ENCODE measurements around the gene SH3BP4.
"Not testable (repeated sequence)": the region's sequence is repeated elsewhere in the genome, so short reads cannot be mapped to it uniquely, and the experiment has no call there.

DNA sequence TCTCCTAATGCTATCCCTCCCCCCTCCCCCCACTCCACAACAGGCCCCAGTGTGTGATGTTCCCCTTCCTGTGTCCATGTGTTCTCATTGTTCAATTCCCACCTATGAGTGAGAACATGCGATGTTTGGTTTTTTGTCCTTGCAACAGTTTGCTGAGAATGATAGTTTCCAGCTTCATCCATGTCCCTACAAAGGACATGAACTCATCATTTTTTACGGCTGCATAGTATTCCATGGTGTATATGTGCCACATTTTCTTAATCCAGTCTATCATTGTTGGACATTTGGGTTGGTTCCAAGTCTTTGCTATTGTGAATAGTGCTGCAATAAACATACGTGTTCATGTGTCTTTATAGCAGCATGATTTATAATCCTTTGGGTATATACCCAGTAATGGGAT lies 105.8 kb downstream of the SH3BP4 start:
- TF ChIP-seq, protein P1, sequence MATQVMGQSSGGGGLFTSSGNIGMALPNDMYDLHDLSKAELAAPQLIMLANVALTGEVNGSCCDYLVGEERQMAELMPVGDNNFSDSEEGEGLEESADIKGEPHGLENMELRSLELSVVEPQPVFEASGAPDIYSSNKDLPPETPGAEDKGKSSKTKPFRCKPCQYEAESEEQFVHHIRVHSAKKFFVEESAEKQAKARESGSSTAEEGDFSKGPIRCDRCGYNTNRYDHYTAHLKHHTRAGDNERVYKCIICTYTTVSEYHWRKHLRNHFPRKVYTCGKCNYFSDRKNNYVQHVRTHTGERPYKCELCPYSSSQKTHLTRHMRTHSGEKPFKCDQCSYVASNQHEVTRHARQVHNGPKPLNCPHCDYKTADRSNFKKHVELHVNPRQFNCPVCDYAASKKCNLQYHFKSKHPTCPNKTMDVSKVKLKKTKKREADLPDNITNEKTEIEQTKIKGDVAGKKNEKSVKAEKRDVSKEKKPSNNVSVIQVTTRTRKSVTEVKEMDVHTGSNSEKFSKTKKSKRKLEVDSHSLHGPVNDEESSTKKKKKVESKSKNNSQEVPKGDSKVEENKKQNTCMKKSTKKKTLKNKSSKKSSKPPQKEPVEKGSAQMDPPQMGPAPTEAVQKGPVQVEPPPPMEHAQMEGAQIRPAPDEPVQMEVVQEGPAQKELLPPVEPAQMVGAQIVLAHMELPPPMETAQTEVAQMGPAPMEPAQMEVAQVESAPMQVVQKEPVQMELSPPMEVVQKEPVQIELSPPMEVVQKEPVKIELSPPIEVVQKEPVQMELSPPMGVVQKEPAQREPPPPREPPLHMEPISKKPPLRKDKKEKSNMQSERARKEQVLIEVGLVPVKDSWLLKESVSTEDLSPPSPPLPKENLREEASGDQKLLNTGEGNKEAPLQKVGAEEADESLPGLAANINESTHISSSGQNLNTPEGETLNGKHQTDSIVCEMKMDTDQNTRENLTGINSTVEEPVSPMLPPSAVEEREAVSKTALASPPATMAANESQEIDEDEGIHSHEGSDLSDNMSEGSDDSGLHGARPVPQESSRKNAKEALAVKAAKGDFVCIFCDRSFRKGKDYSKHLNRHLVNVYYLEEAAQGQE (IDR thresholded peaks at IDR 0.05) = not testable (repeated sequence)
- not testable (repeated sequence) for TF ChIP-seq RAD21 (conservative IDR thresholded peaks at IDR 0.05 in 1 of 2, IDR thresholded peaks at IDR 0.05 in 1 of 2); CHD2 (IDR thresholded peaks at IDR 0.05; ENCODE audit: low read length, partially characterized antibody); POLR2A (IDR thresholded peaks at IDR 0.05; ENCODE audit: low read length); RARB (CRISPR knock-in tag; IDR thresholded peaks at IDR 0.05); ZFP36 (IDR thresholded peaks at IDR 0.05; ENCODE audit: borderline replicate concordance, partially characterized antibody)
- TF ChIP-seq, protein P2, sequence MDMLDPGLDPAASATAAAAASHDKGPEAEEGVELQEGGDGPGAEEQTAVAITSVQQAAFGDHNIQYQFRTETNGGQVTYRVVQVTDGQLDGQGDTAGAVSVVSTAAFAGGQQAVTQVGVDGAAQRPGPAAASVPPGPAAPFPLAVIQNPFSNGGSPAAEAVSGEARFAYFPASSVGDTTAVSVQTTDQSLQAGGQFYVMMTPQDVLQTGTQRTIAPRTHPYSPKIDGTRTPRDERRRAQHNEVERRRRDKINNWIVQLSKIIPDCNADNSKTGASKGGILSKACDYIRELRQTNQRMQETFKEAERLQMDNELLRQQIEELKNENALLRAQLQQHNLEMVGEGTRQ (IDR thresholded peaks at IDR 0.05) = not testable (repeated sequence)
- TF ChIP-seq, protein P3, sequence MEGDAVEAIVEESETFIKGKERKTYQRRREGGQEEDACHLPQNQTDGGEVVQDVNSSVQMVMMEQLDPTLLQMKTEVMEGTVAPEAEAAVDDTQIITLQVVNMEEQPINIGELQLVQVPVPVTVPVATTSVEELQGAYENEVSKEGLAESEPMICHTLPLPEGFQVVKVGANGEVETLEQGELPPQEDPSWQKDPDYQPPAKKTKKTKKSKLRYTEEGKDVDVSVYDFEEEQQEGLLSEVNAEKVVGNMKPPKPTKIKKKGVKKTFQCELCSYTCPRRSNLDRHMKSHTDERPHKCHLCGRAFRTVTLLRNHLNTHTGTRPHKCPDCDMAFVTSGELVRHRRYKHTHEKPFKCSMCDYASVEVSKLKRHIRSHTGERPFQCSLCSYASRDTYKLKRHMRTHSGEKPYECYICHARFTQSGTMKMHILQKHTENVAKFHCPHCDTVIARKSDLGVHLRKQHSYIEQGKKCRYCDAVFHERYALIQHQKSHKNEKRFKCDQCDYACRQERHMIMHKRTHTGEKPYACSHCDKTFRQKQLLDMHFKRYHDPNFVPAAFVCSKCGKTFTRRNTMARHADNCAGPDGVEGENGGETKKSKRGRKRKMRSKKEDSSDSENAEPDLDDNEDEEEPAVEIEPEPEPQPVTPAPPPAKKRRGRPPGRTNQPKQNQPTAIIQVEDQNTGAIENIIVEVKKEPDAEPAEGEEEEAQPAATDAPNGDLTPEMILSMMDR (IDR thresholded peaks at IDR 0.05) = not testable (repeated sequence)
- TF ChIP-seq, protein P4, sequence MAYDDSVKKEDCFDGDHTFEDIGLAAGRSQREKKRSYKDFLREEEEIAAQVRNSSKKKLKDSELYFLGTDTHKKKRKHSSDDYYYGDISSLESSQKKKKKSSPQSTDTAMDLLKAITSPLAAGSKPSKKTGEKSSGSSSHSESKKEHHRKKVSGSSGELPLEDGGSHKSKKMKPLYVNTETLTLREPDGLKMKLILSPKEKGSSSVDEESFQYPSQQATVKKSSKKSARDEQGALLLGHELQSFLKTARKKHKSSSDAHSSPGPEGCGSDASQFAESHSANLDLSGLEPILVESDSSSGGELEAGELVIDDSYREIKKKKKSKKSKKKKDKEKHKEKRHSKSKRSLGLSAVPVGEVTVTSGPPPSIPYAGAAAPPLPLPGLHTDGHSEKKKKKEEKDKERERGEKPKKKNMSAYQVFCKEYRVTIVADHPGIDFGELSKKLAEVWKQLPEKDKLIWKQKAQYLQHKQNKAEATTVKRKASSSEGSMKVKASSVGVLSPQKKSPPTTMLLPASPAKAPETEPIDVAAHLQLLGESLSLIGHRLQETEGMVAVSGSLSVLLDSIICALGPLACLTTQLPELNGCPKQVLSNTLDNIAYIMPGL (CRISPR knock-in tag; IDR thresholded peaks at IDR 0.05; ENCODE audit: borderline replicate concordance) = not testable (repeated sequence)

All from A549 (cell line).